SK-N-SH (cell line): ENCODE results near the gene GAS1.

Source experiments
- EZH2phosphoT487 ChIP-seq: fragments of 200-600 bp; sonication (generic); IDR thresholded peaks from 2 replicates; pipeline ENCODE4 v1.6.1; 2017; ENCODE audit warnings: low read depth, mixed run types, mild to moderate bottlenecking, antibody characterized with exemption, moderate library complexity, borderline replicate concordance
- FOXJ3 ChIP-seq: sonication (generic); formaldehyde crosslinking; IDR thresholded peaks from 2 replicates; pipeline ENCODE4 v1.5.1; 2020; ENCODE audit warnings: mild to moderate bottlenecking, missing genetic modification reagents
- GABPA ChIP-seq: IDR thresholded peaks from 2 replicates; pipeline ENCODE4 v1.4.0; 2012; ENCODE audit warnings: low read depth, mild to moderate bottlenecking
- MAX ChIP-seq: IDR thresholded peaks from 2 replicates; pipeline ENCODE4 v1.4.0; 2012; ENCODE audit warnings: low read depth
- NFIC ChIP-seq: IDR thresholded peaks from 2 replicates; pipeline ENCODE4 v1.4.0; 2012; ENCODE audit warnings: borderline replicate concordance
- RAD21 ChIP-seq: IDR thresholded peaks from 2 replicates; pipeline ENCODE4 v1.6.1; 2012; ENCODE audit warnings: mild to moderate bottlenecking, low read length
- RXRA ChIP-seq: IDR thresholded peaks from 2 replicates; pipeline ENCODE4 v1.4.0; 2012; ENCODE audit warnings: low read depth, mild to moderate bottlenecking, borderline replicate concordance
- TEAD4 ChIP-seq: IDR thresholded peaks from 2 replicates; pipeline ENCODE4 v1.4.0; 2012; ENCODE audit warnings: mild to moderate bottlenecking, borderline replicate concordance; ENCODE audit not compliant: insufficient read depth
- TF ChIP-seq, protein P1 (sequence below): fragments of 200-600 bp; sonication (generic); IDR thresholded peaks from 2 replicates; pipeline ENCODE4 v1.6.1; 2017; ENCODE audit warnings: antibody characterized with exemption, mild to moderate bottlenecking, moderate library complexity
- TF ChIP-seq, protein P2 (sequence below): IDR thresholded peaks from 2 replicates; pipeline ENCODE4 v1.4.0; 2012; ENCODE audit warnings: low read depth, borderline replicate concordance

GRCh38 chr9:86955561-86955960 lies 8.3 kb upstream of the GAS1 start:
- TF ChIP-seq MAX (no peak), GABPA (no peak), NFIC (no peak), RXRA (no peak), EZH2phosphoT487 (no peak), FOXJ3 (no peak), TEAD4 (no peak), RAD21 (no peak)
- TF ChIP-seq, protein P1, sequence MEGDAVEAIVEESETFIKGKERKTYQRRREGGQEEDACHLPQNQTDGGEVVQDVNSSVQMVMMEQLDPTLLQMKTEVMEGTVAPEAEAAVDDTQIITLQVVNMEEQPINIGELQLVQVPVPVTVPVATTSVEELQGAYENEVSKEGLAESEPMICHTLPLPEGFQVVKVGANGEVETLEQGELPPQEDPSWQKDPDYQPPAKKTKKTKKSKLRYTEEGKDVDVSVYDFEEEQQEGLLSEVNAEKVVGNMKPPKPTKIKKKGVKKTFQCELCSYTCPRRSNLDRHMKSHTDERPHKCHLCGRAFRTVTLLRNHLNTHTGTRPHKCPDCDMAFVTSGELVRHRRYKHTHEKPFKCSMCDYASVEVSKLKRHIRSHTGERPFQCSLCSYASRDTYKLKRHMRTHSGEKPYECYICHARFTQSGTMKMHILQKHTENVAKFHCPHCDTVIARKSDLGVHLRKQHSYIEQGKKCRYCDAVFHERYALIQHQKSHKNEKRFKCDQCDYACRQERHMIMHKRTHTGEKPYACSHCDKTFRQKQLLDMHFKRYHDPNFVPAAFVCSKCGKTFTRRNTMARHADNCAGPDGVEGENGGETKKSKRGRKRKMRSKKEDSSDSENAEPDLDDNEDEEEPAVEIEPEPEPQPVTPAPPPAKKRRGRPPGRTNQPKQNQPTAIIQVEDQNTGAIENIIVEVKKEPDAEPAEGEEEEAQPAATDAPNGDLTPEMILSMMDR, result no peak
- TF ChIP-seq, protein P2, sequence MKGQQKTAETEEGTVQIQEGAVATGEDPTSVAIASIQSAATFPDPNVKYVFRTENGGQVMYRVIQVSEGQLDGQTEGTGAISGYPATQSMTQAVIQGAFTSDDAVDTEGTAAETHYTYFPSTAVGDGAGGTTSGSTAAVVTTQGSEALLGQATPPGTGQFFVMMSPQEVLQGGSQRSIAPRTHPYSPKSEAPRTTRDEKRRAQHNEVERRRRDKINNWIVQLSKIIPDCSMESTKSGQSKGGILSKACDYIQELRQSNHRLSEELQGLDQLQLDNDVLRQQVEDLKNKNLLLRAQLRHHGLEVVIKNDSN, result no peak
